Measurements from ENCODE around the gene ZSWIM4. TPM values are rescaled to one million over a fixed set of nuclear protein-coding genes. Genes with fewer than 3 reads are reported as not detected.

Gene ZSWIM4
- polyA plus RNA-seq, 3 donors = 0.19 to 1.1 (median 0.23) TPM

- Histone ChIP-seq H3K4me1 (ENCODE audit: control insufficient read depth in 1 of 2, insufficient read depth in 2 of 2, low read length in 2 of 2) (peaks cover 26 to 27% of the 10 kb centered on the region in 2 donors), H3K79me2 (ENCODE audit: insufficient read depth, low read length) (no peaks in the 10 kb centered on the region), H3K9me3 (replicated peaks in 1 of 2; ENCODE audit: control insufficient read depth in 1 of 2, insufficient read depth in 1 of 2, low read length in 2 of 2) (no peaks in the 10 kb centered on the region), H4K20me1 (ENCODE audit: insufficient read depth, low read length) (no peaks in the 10 kb centered on the region), H3K4me2 (replicated peaks; ENCODE audit: extremely low read depth, low read length, poor library complexity, severe bottlenecking) (peak overlapping the region; percentile 98), H3K27me3 (ENCODE audit: control insufficient read depth in 2 of 2, insufficient read depth in 2 of 2, low read length in 2 of 2) (no peaks in the 10 kb centered on the region), H3K27ac (ENCODE audit: low read depth in 1 of 2, low read length in 2 of 2) (peak overlapping the region; percentile 29 to 90), H3K4me3 (replicated peaks in 1 of 3; ENCODE audit: low read depth in 2 of 3, low read length in 3 of 3) (peak overlapping the region; percentile 44 to 91 (median 44)), H3K36me3 (replicated peaks in 1 of 2; ENCODE audit: control insufficient read depth in 1 of 2, insufficient read depth in 2 of 2, low read length in 2 of 2) (no peaks in the 10 kb centered on the region), H2AFZ (ENCODE audit: insufficient read depth, low read depth, low read length, poor library complexity, severe bottlenecking) (peak overlapping the region; percentile 69), H3K9ac (ENCODE audit: insufficient read depth, low read length, poor library complexity, severe bottlenecking) (peak overlapping the region; percentile 81)
- Mint-ChIP-seq H3K4me1 (peaks cover 31% of the 10 kb centered on the region), H3K36me3 (peaks cover 2 to 9% of the 10 kb centered on the region in 2 donors), H3K27ac (peak overlapping the region; percentile 74 to 93 (median 88)), H3K27me3 (ENCODE audit: low read depth in 3 of 3) (peaks cover 0 to 9% (median 0%) of the 10 kb centered on the region in 3 donors), H3K4me3 (peak overlapping the region; percentile 77 to 87), H3K9me3 (peaks cover 0 to 2% (median 0%) of the 10 kb centered on the region in 7 donors)
- intact Hi-C loops (cut with micrococcal nuclease) = loop anchor here in 1 of 2 donors (5.0 kb wide), 2 partner anchors 36 to 64 kb away; no protein-coding TSS in a partner anchor
- 10% methylated on average over 7 of the region's 12 CpGs for WGBS (ENCODE audit: insufficient coverage)
- TF ChIP-seq, protein P1, sequence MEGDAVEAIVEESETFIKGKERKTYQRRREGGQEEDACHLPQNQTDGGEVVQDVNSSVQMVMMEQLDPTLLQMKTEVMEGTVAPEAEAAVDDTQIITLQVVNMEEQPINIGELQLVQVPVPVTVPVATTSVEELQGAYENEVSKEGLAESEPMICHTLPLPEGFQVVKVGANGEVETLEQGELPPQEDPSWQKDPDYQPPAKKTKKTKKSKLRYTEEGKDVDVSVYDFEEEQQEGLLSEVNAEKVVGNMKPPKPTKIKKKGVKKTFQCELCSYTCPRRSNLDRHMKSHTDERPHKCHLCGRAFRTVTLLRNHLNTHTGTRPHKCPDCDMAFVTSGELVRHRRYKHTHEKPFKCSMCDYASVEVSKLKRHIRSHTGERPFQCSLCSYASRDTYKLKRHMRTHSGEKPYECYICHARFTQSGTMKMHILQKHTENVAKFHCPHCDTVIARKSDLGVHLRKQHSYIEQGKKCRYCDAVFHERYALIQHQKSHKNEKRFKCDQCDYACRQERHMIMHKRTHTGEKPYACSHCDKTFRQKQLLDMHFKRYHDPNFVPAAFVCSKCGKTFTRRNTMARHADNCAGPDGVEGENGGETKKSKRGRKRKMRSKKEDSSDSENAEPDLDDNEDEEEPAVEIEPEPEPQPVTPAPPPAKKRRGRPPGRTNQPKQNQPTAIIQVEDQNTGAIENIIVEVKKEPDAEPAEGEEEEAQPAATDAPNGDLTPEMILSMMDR (IDR thresholded peaks at IDR 0.05) = no peak
- peak; percentile 68 to 93 (median 77) for DNase-seq
Measured at GRCh38 chr19:13796301-13797057, 1.2 kb downstream of the ZSWIM4 start.

GRCh38 chr19:13797058-13797440, 1.8 kb downstream of the ZSWIM4 start:
- H3K27ac ChIP-seq (ENCODE audit: low read depth in 1 of 2, low read length in 2 of 2) = peak overlapping the region; percentile 29 to 90
- no peaks in the 10 kb centered on the region for H3K79me2 ChIP-seq (ENCODE audit: insufficient read depth, low read length)
- H3K27me3 ChIP-seq (ENCODE audit: control insufficient read depth in 2 of 2, insufficient read depth in 2 of 2, low read length in 2 of 2) = no peaks in the 10 kb centered on the region
- H3K4me2 ChIP-seq (replicated peaks; ENCODE audit: extremely low read depth, low read length, poor library complexity, severe bottlenecking) = peak overlapping the region; percentile 98
- H3K27ac Mint-ChIP-seq = peak overlapping the region; percentile 32 to 93 (median 82)
- TF ChIP-seq, protein P1 (IDR thresholded peaks at IDR 0.05) = no peak
- H3K9me3 Mint-ChIP-seq = peaks cover 0 to 2% (median 0%) of the 10 kb centered on the region in 7 donors
- intact Hi-C loops (cut with micrococcal nuclease) = loop anchor here in 1 of 2 donors (5.0 kb wide), 2 partner anchors 35 to 65 kb away; no protein-coding TSS in a partner anchor
- peak overlapping the region; percentile 10 for H2AFZ ChIP-seq (ENCODE audit: insufficient read depth, low read depth, low read length, poor library complexity, severe bottlenecking)
- H4K20me1 ChIP-seq (ENCODE audit: insufficient read depth, low read length) = no peaks in the 10 kb centered on the region
- H3K36me3 Mint-ChIP-seq = peaks cover 2 to 9% of the 10 kb centered on the region in 2 donors
- H3K4me1 Mint-ChIP-seq = peaks cover 31% of the 10 kb centered on the region
- H3K4me3 Mint-ChIP-seq = peak overlapping the region in 1 of 2 donors; percentile 30
- WGBS (ENCODE audit: insufficient coverage) = no CpG with 5 or more reads among the region's 4 CpGs
- H3K36me3 ChIP-seq (replicated peaks in 1 of 2; ENCODE audit: control insufficient read depth in 1 of 2, insufficient read depth in 2 of 2, low read length in 2 of 2) = no peaks in the 10 kb centered on the region
- DNase-seq = no peak
- peak overlapping the region in 1 of 3 experiments; percentile 91 for H3K4me3 ChIP-seq (replicated peaks in 1 of 3; ENCODE audit: low read depth in 2 of 3, low read length in 3 of 3)
- H3K4me1 ChIP-seq (ENCODE audit: control insufficient read depth in 1 of 2, insufficient read depth in 2 of 2, low read length in 2 of 2) = peaks cover 26 to 27% of the 10 kb centered on the region in 2 donors
- H3K27me3 Mint-ChIP-seq (ENCODE audit: low read depth in 3 of 3) = peaks cover 0 to 9% (median 0%) of the 10 kb centered on the region in 3 donors
- H3K9me3 ChIP-seq (replicated peaks in 1 of 2; ENCODE audit: control insufficient read depth in 1 of 2, insufficient read depth in 1 of 2, low read length in 2 of 2) = no peaks in the 10 kb centered on the region
- H3K9ac ChIP-seq (ENCODE audit: insufficient read depth, low read length, poor library complexity, severe bottlenecking) = peak overlapping the region; percentile 81

Data from CD14-positive monocyte (primary cell).